Skeletal muscle tissue (tissue), 4 donors: ENCODE measurements around the gene WTIP. TPM values are rescaled to one million over a fixed set of nuclear protein-coding genes. Genes with fewer than 3 reads are reported as not detected.
"Not testable (repeated sequence)": the region's sequence is repeated elsewhere in the genome, so short reads cannot be mapped to it uniquely, and the experiment has no call there.

ENCODE experiments used
- H3K27ac ChIP-seq: one replicate; pipeline ENCODE4 v1.7.0; 2013; ENCODE audit warnings: mild to moderate bottlenecking, low read depth, low read length, inconsistent platforms
- H3K27me3 ChIP-seq, 3 donors: one replicate each; pipeline ENCODE4 v1.7.0; 2013; ENCODE audit warnings: low read length in 3 of 3; ENCODE audit not compliant: control insufficient read depth in 3 of 3, insufficient read depth in 3 of 3
- H3K36me3 ChIP-seq, 3 donors: one replicate each; pipeline ENCODE4 v1.7.0; 2013; ENCODE audit warnings: low read length in 3 of 3; ENCODE audit not compliant: control insufficient read depth in 3 of 3, insufficient read depth in 3 of 3
- H3K4me1 ChIP-seq, 3 donors: one replicate each; pipeline ENCODE4 v1.7.0; 2013; ENCODE audit warnings: low read length in 3 of 3, mild to moderate bottlenecking in 3 of 3; ENCODE audit not compliant: control insufficient read depth in 3 of 3, insufficient read depth in 3 of 3
- H3K4me3 ChIP-seq, 3 donors: one replicate each; pipeline ENCODE4 v1.7.0; 2013; ENCODE audit warnings: low read length in 3 of 3
- H3K9ac ChIP-seq, 3 donors: one replicate each; pipeline ENCODE4 v1.7.0; 2013; ENCODE audit warnings: low read length in 3 of 3, mild to moderate bottlenecking in 3 of 3, moderate library complexity in 2 of 3, low read depth in 1 of 3
- H3K9me3 ChIP-seq, 3 donors: one replicate each; pipeline ENCODE4 v1.7.0; 2013; ENCODE audit warnings: low read length in 3 of 3; ENCODE audit not compliant: control insufficient read depth in 3 of 3
- total RNA-seq: library from RNA; depleted of rRNA; stranded (reverse); fragments of >200 nt; gene quantifications from one replicate; pipeline ENCODE4 v1.2.3, GENCODE V29; 2014
- donor health status: Osteomylitis.

The WTIP gene
- total RNA-seq, result 12.0 TPM

- Histone ChIP-seq H3K9ac (peak within 1 kb of the TSS; percentile 56 to 77 (median 74)), H3K4me3 (peak within 1 kb of the TSS; percentile 54 to 75 (median 73)), H3K36me3 (no peaks in the 10 kb centered on the region), H3K27ac (peak within 1 kb of the TSS; percentile 68), H3K4me1 (peaks cover 9 to 15% (median 12%) of the 10 kb centered on the region in 3 donors), H3K9me3 (no peaks in the 10 kb centered on the region), H3K27me3 (peaks cover 0 to 21% (median 7%) of the 10 kb centered on the region in 3 donors)
Observed at GRCh38 chr19:34480971-34481841, at the start of gene WTIP. TSS of gene WTIP (plus strand) at chr19:34481758. CDS start at chr19:34481975, 217 bp downstream.

DNA sequence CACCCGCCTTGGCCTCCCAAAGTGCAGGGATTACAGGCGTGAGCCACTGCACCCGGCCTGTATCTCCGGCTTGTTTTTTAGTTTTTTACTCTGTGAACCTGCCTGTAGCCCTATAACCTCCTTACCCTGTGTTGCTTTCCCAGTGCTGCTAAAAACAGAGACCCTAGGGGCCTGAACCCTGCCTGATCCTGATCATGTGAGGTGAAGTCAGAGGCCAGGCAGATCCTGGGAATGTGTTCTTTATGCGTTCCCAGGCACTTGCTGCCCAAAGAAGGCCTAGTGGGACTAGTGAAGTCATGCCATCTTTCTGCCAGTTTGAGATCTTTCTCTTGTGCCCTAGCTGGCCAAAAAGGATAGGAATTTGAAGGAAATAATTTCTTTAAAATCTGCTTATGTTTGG lies 48.8 kb upstream of the WTIP start:
- H3K4me3 ChIP-seq, result no peak overlapping the region
- peaks cover 24 to 38% (median 29%) of the 10 kb centered on the region in 3 donors for H3K4me1 ChIP-seq
- H3K36me3 ChIP-seq, result peaks cover 30 to 31% (median 31%) of the 10 kb centered on the region in 3 donors
- H3K27ac ChIP-seq, result peak overlapping the region; percentile 54
- peak overlapping the region; percentile 45 to 63 (median 62) for H3K9ac ChIP-seq
- H3K9me3 ChIP-seq, result no peaks in the 10 kb centered on the region
- H3K27me3 ChIP-seq, result no peaks in the 10 kb centered on the region

DNA sequence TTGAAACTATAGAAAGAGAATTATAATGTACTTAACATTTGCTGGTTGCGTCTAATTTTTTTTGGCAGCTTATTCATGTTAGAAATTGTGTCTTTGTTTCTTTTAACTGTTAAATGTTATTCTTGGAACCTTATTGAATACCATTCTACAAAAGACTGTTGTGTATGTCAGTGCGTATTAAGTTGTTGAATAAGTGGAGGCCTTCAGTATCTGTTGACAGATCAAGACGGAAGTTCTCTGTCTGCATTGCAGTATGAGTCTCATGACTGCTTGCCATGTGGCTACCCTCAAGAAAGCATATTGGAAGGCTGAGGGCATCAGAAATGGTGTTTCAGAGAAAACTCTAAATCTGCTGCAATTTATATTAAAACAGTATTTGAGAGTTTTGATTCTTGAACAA lies 44.8 kb upstream of the WTIP start:
- Histone ChIP-seq H3K4me1 (peaks cover 7 to 12% (median 10%) of the 10 kb centered on the region in 3 donors), H3K27me3 (no peaks in the 10 kb centered on the region), H3K9me3 (no peaks in the 10 kb centered on the region), H3K27ac (no peak overlapping the region), H3K4me3 (no peak overlapping the region), H3K36me3 (peaks cover 46 to 49% (median 47%) of the 10 kb centered on the region in 3 donors), H3K9ac (no peak overlapping the region)

- Histone ChIP-seq H3K4me1 (no peaks in the 10 kb centered on the region), H3K9ac (no peak overlapping the region), H3K27ac (no peak overlapping the region), H3K9me3 (no peaks in the 10 kb centered on the region), H3K27me3 (no peaks in the 10 kb centered on the region), H3K36me3 (peaks cover 50 to 76% (median 72%) of the 10 kb centered on the region in 3 donors), H3K4me3 (no peak overlapping the region)
Observed at GRCh38 chr19:34448191-34448590, 33.4 kb upstream of the WTIP start.

GRCh38 chr19:34452723-34453122 lies 28.8 kb upstream of the WTIP start:
- H3K36me3 ChIP-seq, result peaks cover 40 to 62% (median 52%) of the 10 kb centered on the region in 3 donors
- no peaks in the 10 kb centered on the region for H3K9me3 ChIP-seq
- no peak overlapping the region for H3K27ac ChIP-seq
- H3K9ac ChIP-seq, result no peak overlapping the region
- peaks cover 0 to 5% (median 3%) of the 10 kb centered on the region in 3 donors for H3K4me1 ChIP-seq
- H3K4me3 ChIP-seq, result no peak overlapping the region
- H3K27me3 ChIP-seq, result no peaks in the 10 kb centered on the region

GRCh38 chr19:34454091-34454490 lies 27.5 kb upstream of the WTIP start:
- Histone ChIP-seq H3K9ac (no peak overlapping the region), H3K27ac (no peak overlapping the region), H3K4me1 (peaks cover 6 to 11% (median 10%) of the 10 kb centered on the region in 3 donors), H3K36me3 (peaks cover 32 to 59% (median 47%) of the 10 kb centered on the region in 3 donors), H3K9me3 (no peaks in the 10 kb centered on the region), H3K27me3 (no peaks in the 10 kb centered on the region), H3K4me3 (no peak overlapping the region)

GRCh38 chr19:34454685-34455084 lies 26.9 kb upstream of the WTIP start:
- peaks cover 30 to 63% (median 51%) of the 10 kb centered on the region in 3 donors for H3K36me3 ChIP-seq
- no peak overlapping the region for H3K9ac ChIP-seq
- no peaks in the 10 kb centered on the region for H3K9me3 ChIP-seq
- no peak overlapping the region for H3K4me3 ChIP-seq
- peaks cover 12 to 17% (median 16%) of the 10 kb centered on the region in 3 donors for H3K4me1 ChIP-seq
- no peaks in the 10 kb centered on the region for H3K27me3 ChIP-seq
- H3K27ac ChIP-seq, result no peak overlapping the region

- H3K36me3 ChIP-seq, result peaks cover 25 to 63% (median 45%) of the 10 kb centered on the region in 3 donors
- not testable (repeated sequence) for H3K27me3 ChIP-seq, H3K27ac ChIP-seq, H3K9me3 ChIP-seq, H3K4me3 ChIP-seq, H3K9ac ChIP-seq
- H3K4me1 ChIP-seq, result peaks cover 23 to 28% (median 28%) of the 10 kb centered on the region in 3 donors
Observed at GRCh38 chr19:34455783-34456480, 25.6 kb upstream of the WTIP start.

- Histone ChIP-seq H3K9ac (peak overlapping the region in 2 of 3 donors; percentile 33 to 42), H3K4me1 (peaks cover 38 to 43% (median 41%) of the 10 kb centered on the region in 3 donors), H3K27me3 (no peaks in the 10 kb centered on the region), H3K4me3 (no peak overlapping the region), H3K27ac (peak overlapping the region; percentile 71), H3K9me3 (no peaks in the 10 kb centered on the region), H3K36me3 (peaks cover 24 to 64% (median 36%) of the 10 kb centered on the region in 3 donors)
Observed at GRCh38 chr19:34457446-34457845, 24.1 kb upstream of the WTIP start.
